HepG2 (cell line): ENCODE measurements around the gene GOLGB1. TPM values are rescaled to one million over a fixed set of nuclear protein-coding genes. Genes with fewer than 3 reads are reported as not detected.

Experiments
- CBX5 ChIP-seq: sonication (generic); formaldehyde crosslinking; IDR thresholded peaks from 2 replicates; pipeline ENCODE4 v1.4.0; 2020; ENCODE audit warnings: missing genetic modification reagents, borderline replicate concordance
- CCAR2 ChIP-seq: fragments of 200-400 bp; formaldehyde crosslinking; optimal IDR thresholded peaks from 2 replicates; pipeline ENCODE3; 2018; ENCODE audit warnings: low read depth, mild to moderate bottlenecking, low read length, moderate library complexity
- DDIT3 ChIP-seq: sonication (generic); formaldehyde crosslinking; IDR thresholded peaks from 2 replicates; pipeline ENCODE4 v1.4.0; 2020; ENCODE audit warnings: mild to moderate bottlenecking, missing genetic modification reagents
- DR1 ChIP-seq: sonication (generic); formaldehyde crosslinking; IDR thresholded peaks from 2 replicates; pipeline ENCODE4 v1.8.0; 2021; ENCODE audit warnings: mild to moderate bottlenecking, missing genetic modification reagents, inconsistent platforms
- ETV5 ChIP-seq: IDR thresholded peaks from 2 replicates; pipeline ENCODE4 v1.6.1; 2018; ENCODE audit warnings: missing biosample characterization, missing genetic modification reagents, inconsistent platforms, borderline replicate concordance
- FOXP1 ChIP-seq, 2 experiments: fragments of 450-650 bp in 1 of 2; IDR thresholded peaks; 2 replicates each; pipeline ENCODE4 v1.6.1; 2017 to 2018; ENCODE audit warnings: antibody characterized with exemption in 1 of 2
- FUBP1 ChIP-seq: sonication (generic); formaldehyde crosslinking; IDR thresholded peaks from 2 replicates; pipeline ENCODE4 v1.5.1; 2020; ENCODE audit warnings: missing genetic modification reagents, mild to moderate bottlenecking, borderline replicate concordance
- JUND ChIP-seq: sonication (generic); formaldehyde crosslinking; IDR thresholded peaks from 2 replicates; pipeline ENCODE4 v1.8.0; 2022; ENCODE audit warnings: mild to moderate bottlenecking, missing genetic modification reagents
- KAT8 ChIP-seq: IDR thresholded peaks from 2 replicates; pipeline ENCODE4 v1.6.1; 2016; ENCODE audit warnings: missing genetic modification reagents, missing compliant biosample characterization
- MZF1 ChIP-seq: sonication (generic); formaldehyde crosslinking; IDR thresholded peaks from 2 replicates; pipeline ENCODE4 v1.8.1; 2023; ENCODE audit warnings: mild to moderate bottlenecking, missing genetic modification reagents, borderline replicate concordance
- NCOA1 ChIP-seq: sonication (generic); formaldehyde crosslinking; IDR thresholded peaks from 2 replicates; pipeline ENCODE4 v1.9.0; 2021; ENCODE audit warnings: missing genetic modification reagents
- NFIB ChIP-seq: sonication (generic); formaldehyde crosslinking; IDR thresholded peaks from 2 replicates; pipeline ENCODE4 v1.9.0; 2021; ENCODE audit warnings: missing genetic modification reagents, mild to moderate bottlenecking, borderline replicate concordance
- NKX3-1 ChIP-seq: sonication (generic); formaldehyde crosslinking; IDR thresholded peaks from 2 replicates; pipeline ENCODE4 v1.5.0; 2020; ENCODE audit warnings: missing genetic modification reagents
- PHF20 ChIP-seq: sonication (generic); formaldehyde crosslinking; IDR thresholded peaks from 2 replicates; pipeline ENCODE4 v1.5.0; 2020; ENCODE audit warnings: mild to moderate bottlenecking, missing genetic modification reagents
- RBFOX2 ChIP-seq: fragments of 200-400 bp; formaldehyde crosslinking; IDR thresholded peaks from 2 replicates; pipeline ENCODE4 v1.6.1; 2017; ENCODE audit warnings: low read depth, mild to moderate bottlenecking, low read length
- SIN3A ChIP-seq: IDR thresholded peaks from 2 replicates; pipeline ENCODE4 v1.6.1; 2011; ENCODE audit warnings: low read depth, mild to moderate bottlenecking, control low read depth, low read length, borderline replicate concordance
- SRSF9 ChIP-seq: fragments of 200-400 bp; formaldehyde crosslinking; IDR thresholded peaks from 2 replicates; pipeline ENCODE4 v1.6.1; 2018; ENCODE audit warnings: borderline replicate concordance, mild to moderate bottlenecking, low read depth, low read length; ENCODE audit not compliant: insufficient read depth, poor library complexity, severe bottlenecking
- ZFP37 ChIP-seq: sonication (generic); formaldehyde crosslinking; IDR thresholded peaks from 2 replicates; pipeline ENCODE4 v1.4.0; 2020; ENCODE audit warnings: missing genetic modification reagents, borderline replicate concordance
- ZHX1 ChIP-seq: sonication (generic); formaldehyde crosslinking; IDR thresholded peaks from 2 replicates; pipeline ENCODE4 v1.8.1; 2022; ENCODE audit warnings: low read depth, mild to moderate bottlenecking, missing genetic modification reagents
- ZNF446 ChIP-seq: sonication (generic); formaldehyde crosslinking; IDR thresholded peaks from 2 replicates; pipeline ENCODE4 v1.5.0; 2020; ENCODE audit warnings: mild to moderate bottlenecking, missing genetic modification reagents
- ZNF501 ChIP-seq: sonication (generic); formaldehyde crosslinking; IDR thresholded peaks from 2 replicates; pipeline ENCODE4 v1.5.1; 2020; ENCODE audit warnings: mild to moderate bottlenecking, moderate library complexity, missing genetic modification reagents
- ZNF564 ChIP-seq: sonication (generic); formaldehyde crosslinking; IDR thresholded peaks from 2 replicates; pipeline ENCODE4 v1.8.1; 2023; ENCODE audit warnings: mild to moderate bottlenecking, missing genetic modification reagents
- ZNF589 ChIP-seq: sonication (generic); formaldehyde crosslinking; conservative IDR thresholded peaks from 2 replicates; pipeline ENCODE4 v1.8.0; 2022; ENCODE audit warnings: mild to moderate bottlenecking, moderate library complexity, missing genetic modification reagents
- ZNF7 ChIP-seq: IDR thresholded peaks from 2 replicates; pipeline ENCODE4 v1.6.1; 2016; ENCODE audit warnings: missing biosample characterization, missing genetic modification reagents
- ZNF839 ChIP-seq: sonication (generic); formaldehyde crosslinking; IDR thresholded peaks from 2 replicates; pipeline ENCODE4 v1.4.0; 2020; ENCODE audit warnings: missing genetic modification reagents, mild to moderate bottlenecking, borderline replicate concordance
- polyA plus RNA-seq, 8 experiments: library from polyadenylated mRNA; depleted of rRNA in 3 of 8; stranded (reverse) in 7 of 8; unstranded in 1 of 8; fragments of >200 nt; fragmentation: Illumina TruSeq in 4 of 8; extraction: Trizol in 4 of 8; gene quantifications; 2 replicates each; pipeline versions ENCODE4 v1.2.1 to v1.2.3, GENCODE V29; 2011 to 2016; ENCODE audit warnings: low read depth in 4 of 8, missing spikeins in 1 of 8, mixed read lengths in 1 of 8; ENCODE audit not compliant: insufficient read depth in 1 of 8
- total RNA-seq, 5 experiments: library from RNA; depleted of rRNA; stranded (reverse); fragments of >200 nt; fragmentation: Illumina TruSeq; extraction: Trizol; gene quantifications; 2 replicates each; pipeline ENCODE4 v1.2.3, GENCODE V29; 2016; ENCODE audit warnings: low read depth in 1 of 5

Gene GOLGB1
- total and polyA plus RNA-seq, 2 of the 13 experiments (the other 11 are each of a cell fraction or from before 2014, with no cell fraction given): 13.1 to 39.5 TPM

GRCh38 chr3:121749276-121750086 is at the start of gene GOLGB1 (continued):
- TF ChIP-seq NFIB (CRISPR knock-in tag) (no peak), KAT8 (CRISPR knock-in tag) (peak; percentile 93), ZNF501 (peak; percentile 82), NCOA1 (CRISPR knock-in tag) (0 out of 2 replicates have a peak, but pooled peaks have one; percentile 52), SIN3A (peak; percentile 71; the same call in 1 of the 2 replicates), ZNF7 (CRISPR knock-in tag) (no peak), SRSF9 (no peak), JUND (no peak), FOXP1 (IDR thresholded peaks at IDR 0.05) (peak; percentile 17; the same call in 1 of the 2 replicates), FOXP1 (CRISPR knock-in tag; IDR thresholded peaks at IDR 0.05) (peak; percentile 55; the same call in 1 of the 2 replicates), ZNF564 (CRISPR knock-in tag) (peak; percentile 29; the same call in 1 of the 2 replicates), DDIT3 (CRISPR knock-in tag) (no peak), ZHX1 (CRISPR knock-in tag) (no peak), MZF1 (CRISPR knock-in tag) (peak; percentile 6; the same call in 1 of the 2 replicates), NKX3-1 (CRISPR knock-in tag) (peak; percentile 23; the same call in 1 of the 2 replicates), ZNF589 (CRISPR knock-in tag) (0 out of 2 replicates have a peak, but pooled peaks have one; percentile 56), CCAR2 (no peak), ETV5 (CRISPR knock-in tag) (no peak; the same call in 1 of the 2 replicates), RBFOX2 (peak; percentile 78; the same call in 1 of the 2 replicates), DR1 (CRISPR knock-in tag) (peak; percentile 79), CBX5 (no peak; the same call in 1 of the 2 replicates), ZNF839 (CRISPR knock-in tag) (0 out of 2 replicates have a peak, but pooled peaks have one; percentile 52), FUBP1 (CRISPR knock-in tag) (no peak), ZNF446 (CRISPR knock-in tag) (no peak), ZFP37 (CRISPR knock-in tag) (peak; percentile 33; the same call in 1 of the 2 replicates), PHF20 (peak; percentile 89)
